CD4-positive, alpha-beta T cell treated with Interferon alpha-2 for 1 hour (primary cell): Measurements from ENCODE around the gene L3HYPDH.
"Not testable (repeated sequence)": the region's sequence is repeated elsewhere in the genome, so short reads cannot be mapped to it uniquely, and the experiment has no call there.

Experiments used
- DNase-seq, 2 donors: peaks; one replicate each; pipeline ENCODE4 v3.0.0-alpha.2; 2020 to 2022

L3HYPDH gene

GRCh38 chr14:59475709-59476108 is 8.5 kb downstream of the L3HYPDH start:
- DNase-seq = no peak

GRCh38 chr14:59474172-59474571 is 10.0 kb downstream of the L3HYPDH start:
- no peak for DNase-seq

GRCh38 chr14:59465316-59466135 is 18.7 kb downstream of the L3HYPDH start, which contains the start of gene GPR135:
Gene GPR135, minus strand, starts transcription at chr14:59465380. Its CDS starts 154 bp downstream, at chr14:59465226.
- DNase-seq = peak; percentile 25 to 32

- DNase-seq = peak; percentile 35 to 61
Observed at GRCh38 chr14:59464486-59465315, 19.5 kb downstream of the L3HYPDH start.

- no peak for DNase-seq
Observed at GRCh38 chr14:59463787-59464485, 20.3 kb downstream of the L3HYPDH start.

GRCh38 chr14:59461891-59462290 is 22.3 kb downstream of the L3HYPDH start:
- no peak for DNase-seq

- DNase-seq = no peak
Observed at GRCh38 chr14:59460378-59460777, 23.8 kb downstream of the L3HYPDH start.

- no peak for DNase-seq
Observed at GRCh38 chr14:59458486-59458885, 25.7 kb downstream of the L3HYPDH start.

GRCh38 chr14:59455411-59455810 is 28.8 kb downstream of the L3HYPDH start:
- no peak for DNase-seq

- DNase-seq = no peak
Observed at GRCh38 chr14:59454139-59454538, 30.1 kb downstream of the L3HYPDH start.

GRCh38 chr14:59451849-59452248 is 32.4 kb downstream of the L3HYPDH start:
- DNase-seq = no peak

- DNase-seq = no peak
Observed at GRCh38 chr14:59450716-59451115, 33.5 kb downstream of the L3HYPDH start.

- DNase-seq = not testable (repeated sequence)
Observed at GRCh38 chr14:59448673-59449072, 35.5 kb downstream of the L3HYPDH start.

GRCh38 chr14:59439256-59439965 is 44.8 kb downstream of the L3HYPDH start:
- DNase-seq = no peak

- no peak for DNase-seq
Observed at GRCh38 chr14:59438195-59438647, 46.0 kb downstream of the L3HYPDH start.

GRCh38 chr14:59435987-59436386 is 48.2 kb downstream of the L3HYPDH start:
- no peak for DNase-seq

GRCh38 chr14:59435101-59435500 is 49.1 kb downstream of the L3HYPDH start:
- no peak for DNase-seq

- DNase-seq = no peak
Observed at GRCh38 chr14:59429790-59430189, 54.4 kb downstream of the L3HYPDH start.

GRCh38 chr14:59428581-59429012 is 55.6 kb downstream of the L3HYPDH start:
- no peak for DNase-seq

GRCh38 chr14:59427653-59428580 is 56.3 kb downstream of the L3HYPDH start:
- DNase-seq = no peak

- DNase-seq = no peak
Observed at GRCh38 chr14:59425322-59425935, 58.8 kb downstream of the L3HYPDH start.
